Ishikawa (cell line): ENCODE measurements around the gene BMI1.

Experiments
- CEBPB ChIP-seq: IDR thresholded peaks from 2 replicates; pipeline ENCODE4 v1.6.1; 2012
- CREB1 ChIP-seq: IDR thresholded peaks from 2 replicates; pipeline ENCODE4 v1.6.1; 2012; ENCODE audit warnings: low read depth
- EGR1 ChIP-seq: IDR thresholded peaks from 2 replicates; pipeline ENCODE4 v1.6.1; 2012
- EP300 ChIP-seq: IDR thresholded peaks from 2 replicates; pipeline ENCODE4 v1.6.1; 2012; ENCODE audit warnings: borderline replicate concordance
- FOXM1 ChIP-seq: IDR thresholded peaks from 2 replicates; pipeline ENCODE4 v1.6.1; 2012; ENCODE audit warnings: low read depth, borderline replicate concordance
- NFIC ChIP-seq: IDR thresholded peaks from 2 replicates; pipeline ENCODE4 v1.6.1; 2012
- RAD21 ChIP-seq: IDR thresholded peaks from 2 replicates; pipeline ENCODE4 v1.6.1; 2012; ENCODE audit warnings: low read depth
- TAF1 ChIP-seq: IDR thresholded peaks from 2 replicates; pipeline ENCODE4 v1.6.1; 2012; ENCODE audit warnings: low read depth, mild to moderate bottlenecking
- TEAD4 ChIP-seq: IDR thresholded peaks from 2 replicates; pipeline ENCODE4 v1.6.1; 2012
- YY1 ChIP-seq: IDR thresholded peaks from 2 replicates; pipeline ENCODE4 v1.6.1; 2012; ENCODE audit warnings: low read depth
- ZBTB7A ChIP-seq: IDR thresholded peaks from 2 replicates; pipeline ENCODE4 v1.6.1; 2012; ENCODE audit warnings: low read depth
- TF ChIP-seq, protein P1 (sequence below): IDR thresholded peaks from 2 replicates; pipeline ENCODE4 v1.6.1; 2012
- TF ChIP-seq, protein P2 (sequence below): IDR thresholded peaks from 2 replicates; pipeline ENCODE4 v1.6.1; 2012; ENCODE audit warnings: low read depth, mild to moderate bottlenecking
- TF ChIP-seq, protein P3 (sequence below): IDR thresholded peaks from 2 replicates; pipeline ENCODE4 v1.6.1; 2012

DNA sequence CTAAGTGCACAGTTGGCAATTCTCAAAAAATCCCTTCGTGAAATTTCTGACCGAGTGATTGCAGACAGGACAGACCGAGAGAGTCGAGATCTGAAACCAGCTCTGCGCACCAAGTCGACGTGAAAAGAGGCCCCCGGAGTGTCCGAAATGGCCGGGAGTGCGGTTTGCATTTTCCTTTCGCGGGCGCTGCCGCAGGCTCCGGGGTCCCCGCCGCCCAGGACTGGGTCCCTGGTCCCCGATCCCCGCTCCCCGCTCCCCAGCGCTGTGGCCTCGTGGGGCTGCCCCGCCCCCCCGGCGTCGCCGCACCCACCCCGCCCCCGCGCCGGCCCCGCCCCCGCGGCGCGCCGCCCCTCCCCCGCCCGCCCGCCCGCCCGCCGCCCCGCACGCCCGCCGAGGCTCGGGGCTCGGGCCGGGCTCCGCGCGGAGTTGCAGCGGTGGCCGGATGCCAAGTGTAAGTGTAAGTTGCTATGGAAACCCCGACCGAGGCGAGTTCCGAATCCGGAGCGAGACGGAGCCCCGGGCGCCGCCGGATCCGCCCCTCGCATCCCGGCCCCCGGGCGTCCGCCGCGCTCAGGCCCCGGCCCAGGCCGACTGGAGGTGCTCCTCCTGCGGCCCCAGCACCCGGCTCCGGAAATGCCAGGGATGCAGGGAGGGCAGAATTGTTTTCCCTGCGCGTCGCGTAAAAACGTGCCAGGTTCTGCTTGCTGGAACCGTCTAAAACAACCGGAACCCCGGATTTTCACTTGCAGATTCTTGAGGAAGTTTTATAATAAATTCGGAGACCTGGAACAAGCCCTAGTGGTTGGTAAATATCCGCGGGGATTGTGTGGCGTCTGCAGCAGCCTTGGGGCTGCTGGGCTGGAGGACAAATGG lies 4.6 kb downstream of the BMI1 start:
- TF ChIP-seq TAF1 = peak; percentile 48; the same call in 1 of the 2 replicates
- TF ChIP-seq EP300 = no peak
- no peak for TF ChIP-seq FOXM1
- TF ChIP-seq, protein P1, sequence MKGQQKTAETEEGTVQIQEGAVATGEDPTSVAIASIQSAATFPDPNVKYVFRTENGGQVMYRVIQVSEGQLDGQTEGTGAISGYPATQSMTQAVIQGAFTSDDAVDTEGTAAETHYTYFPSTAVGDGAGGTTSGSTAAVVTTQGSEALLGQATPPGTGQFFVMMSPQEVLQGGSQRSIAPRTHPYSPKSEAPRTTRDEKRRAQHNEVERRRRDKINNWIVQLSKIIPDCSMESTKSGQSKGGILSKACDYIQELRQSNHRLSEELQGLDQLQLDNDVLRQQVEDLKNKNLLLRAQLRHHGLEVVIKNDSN = no peak
- TF ChIP-seq YY1 = no peak
- TF ChIP-seq, protein P2, sequence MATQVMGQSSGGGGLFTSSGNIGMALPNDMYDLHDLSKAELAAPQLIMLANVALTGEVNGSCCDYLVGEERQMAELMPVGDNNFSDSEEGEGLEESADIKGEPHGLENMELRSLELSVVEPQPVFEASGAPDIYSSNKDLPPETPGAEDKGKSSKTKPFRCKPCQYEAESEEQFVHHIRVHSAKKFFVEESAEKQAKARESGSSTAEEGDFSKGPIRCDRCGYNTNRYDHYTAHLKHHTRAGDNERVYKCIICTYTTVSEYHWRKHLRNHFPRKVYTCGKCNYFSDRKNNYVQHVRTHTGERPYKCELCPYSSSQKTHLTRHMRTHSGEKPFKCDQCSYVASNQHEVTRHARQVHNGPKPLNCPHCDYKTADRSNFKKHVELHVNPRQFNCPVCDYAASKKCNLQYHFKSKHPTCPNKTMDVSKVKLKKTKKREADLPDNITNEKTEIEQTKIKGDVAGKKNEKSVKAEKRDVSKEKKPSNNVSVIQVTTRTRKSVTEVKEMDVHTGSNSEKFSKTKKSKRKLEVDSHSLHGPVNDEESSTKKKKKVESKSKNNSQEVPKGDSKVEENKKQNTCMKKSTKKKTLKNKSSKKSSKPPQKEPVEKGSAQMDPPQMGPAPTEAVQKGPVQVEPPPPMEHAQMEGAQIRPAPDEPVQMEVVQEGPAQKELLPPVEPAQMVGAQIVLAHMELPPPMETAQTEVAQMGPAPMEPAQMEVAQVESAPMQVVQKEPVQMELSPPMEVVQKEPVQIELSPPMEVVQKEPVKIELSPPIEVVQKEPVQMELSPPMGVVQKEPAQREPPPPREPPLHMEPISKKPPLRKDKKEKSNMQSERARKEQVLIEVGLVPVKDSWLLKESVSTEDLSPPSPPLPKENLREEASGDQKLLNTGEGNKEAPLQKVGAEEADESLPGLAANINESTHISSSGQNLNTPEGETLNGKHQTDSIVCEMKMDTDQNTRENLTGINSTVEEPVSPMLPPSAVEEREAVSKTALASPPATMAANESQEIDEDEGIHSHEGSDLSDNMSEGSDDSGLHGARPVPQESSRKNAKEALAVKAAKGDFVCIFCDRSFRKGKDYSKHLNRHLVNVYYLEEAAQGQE = no peak
- TF ChIP-seq, protein P3, sequence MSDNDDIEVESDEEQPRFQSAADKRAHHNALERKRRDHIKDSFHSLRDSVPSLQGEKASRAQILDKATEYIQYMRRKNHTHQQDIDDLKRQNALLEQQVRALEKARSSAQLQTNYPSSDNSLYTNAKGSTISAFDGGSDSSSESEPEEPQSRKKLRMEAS = peak; percentile 50; the same call in 1 of the 2 replicates
- TF ChIP-seq CEBPB = no peak
- TF ChIP-seq CREB1 = no peak
- peak; percentile 36; the same call in 1 of the 2 replicates for TF ChIP-seq NFIC
- peak; percentile 47; the same call in 1 of the 2 replicates for TF ChIP-seq TEAD4
- TF ChIP-seq EGR1 = no peak
- no peak; the same call in 1 of the 2 replicates for TF ChIP-seq RAD21
- peak; percentile 67; the same call in 1 of the 2 replicates for TF ChIP-seq ZBTB7A
